Measurements from ENCODE around the gene SRCAP.

The SRCAP gene

GRCh38 chr16:30766206-30766932 lies 67.4 kb downstream of the SRCAP start:
- H3K4me3 ChIP-seq (ENCODE audit: low read depth, low read length) = no peak overlapping the region
- no peak for DNase-seq (ENCODE audit: low read depth)

- no peak overlapping the region for H3K4me3 ChIP-seq (ENCODE audit: low read depth, low read length)
- no peak for DNase-seq (ENCODE audit: low read depth)
Measured at GRCh38 chr16:30766933-30767284, 67.9 kb downstream of the SRCAP start.

- no peak for DNase-seq (ENCODE audit: low read depth)
- no peak overlapping the region for H3K4me3 ChIP-seq (ENCODE audit: low read depth, low read length)
Measured at GRCh38 chr16:30767767-30768465, 68.9 kb downstream of the SRCAP start.

- no peak overlapping the region for H3K4me3 ChIP-seq (ENCODE audit: low read depth, low read length)
- no peak for DNase-seq (ENCODE audit: low read depth)
Measured at GRCh38 chr16:30768583-30769181, 69.7 kb downstream of the SRCAP start.

GRCh38 chr16:30769379-30770089 lies 70.6 kb downstream of the SRCAP start:
- no peak for DNase-seq (ENCODE audit: low read depth)
- H3K4me3 ChIP-seq (ENCODE audit: low read depth, low read length) = no peak overlapping the region

GRCh38 chr16:30771726-30772125 lies 72.8 kb downstream of the SRCAP start:
- DNase-seq (ENCODE audit: low read depth) = no peak

GRCh38 chr16:30773826-30774225 lies 74.9 kb downstream of the SRCAP start:
- no peak overlapping the region for H3K4me3 ChIP-seq (ENCODE audit: low read depth, low read length)
- DNase-seq (ENCODE audit: low read depth) = no peak

More at GRCh38 chr16:30771726-30772125, 72.8 kb downstream of the SRCAP start:
- H3K4me3 ChIP-seq (ENCODE audit: low read depth, low read length) = no peak overlapping the region

- no peak for DNase-seq (ENCODE audit: low read depth)
- peak overlapping the region; percentile 83 for H3K4me3 ChIP-seq (ENCODE audit: low read depth, low read length)
Measured at GRCh38 chr16:30774367-30775130, 75.6 kb downstream of the SRCAP start.

- DNase-seq (ENCODE audit: low read depth) = no peak
- H3K4me3 ChIP-seq (ENCODE audit: low read depth, low read length) = peak overlapping the region; percentile 83
Measured at GRCh38 chr16:30775131-30775391, 76.1 kb downstream of the SRCAP start.

GRCh38 chr16:30775392-30776188 lies 76.6 kb downstream of the SRCAP start:
- DNase-seq (ENCODE audit: low read depth) = peak; percentile 41
- H3K4me3 ChIP-seq (ENCODE audit: low read depth, low read length) = peak overlapping the region; percentile 83

- H3K4me3 ChIP-seq (ENCODE audit: low read depth, low read length) = no peak overlapping the region
- no peak for DNase-seq (ENCODE audit: low read depth)
Measured at GRCh38 chr16:30777591-30778297, 78.8 kb downstream of the SRCAP start.

- no peak for DNase-seq (ENCODE audit: low read depth)
- H3K4me3 ChIP-seq (ENCODE audit: low read depth, low read length) = no peak overlapping the region
Measured at GRCh38 chr16:30778549-30779244, 79.7 kb downstream of the SRCAP start.

- no peak for DNase-seq (ENCODE audit: low read depth)
- H3K4me3 ChIP-seq (ENCODE audit: low read depth, low read length) = no peak overlapping the region
Measured at GRCh38 chr16:30779596-30779995, 80.6 kb downstream of the SRCAP start.

- no peak overlapping the region for H3K4me3 ChIP-seq (ENCODE audit: low read depth, low read length)
- DNase-seq (ENCODE audit: low read depth) = no peak
Measured at GRCh38 chr16:30780021-30780420, 81.0 kb downstream of the SRCAP start.

- DNase-seq (ENCODE audit: low read depth) = no peak
- no peak overlapping the region for H3K4me3 ChIP-seq (ENCODE audit: low read depth, low read length)
Measured at GRCh38 chr16:30780549-30780948, 81.6 kb downstream of the SRCAP start.

GRCh38 chr16:30782486-30783279 lies 83.7 kb downstream of the SRCAP start:
- no peak overlapping the region for H3K4me3 ChIP-seq (ENCODE audit: low read depth, low read length)

More at GRCh38 chr16:30782486-30783279, 83.7 kb downstream of the SRCAP start:
- DNase-seq (ENCODE audit: low read depth) = no peak

Measured in skeletal muscle cell (primary cell).